HepG2 (cell line): ENCODE data around the gene MBTPS1. TPM values are rescaled to one million over a fixed set of nuclear protein-coding genes. Genes with fewer than 3 reads are reported as not detected.

ENCODE experiments used
- ATAC-seq: fragments of 200-7000 bp; cut with Tn5 transposase; 3 replicates; pipeline ENCODE4 v1.9.1; 2020; ENCODE audit warnings: mild to moderate bottlenecking, moderate library complexity
- BruUV-seq: library from RNA; stranded (reverse); fragments of 400-500 nt; replicated peaks from 2 replicates; lab custom pipeline; 2021; lab: Mats Ljungman, UMichigan
- CTCF ChIA-PET: fragments of 300-600 bp; formaldehyde crosslinking; extraction: SDS; loops from one replicate; lab custom pipeline; 2021; ENCODE audit warnings: low total read pairs, inconsistent platforms, low intra/inter-chr PET ratio; lab: Yijun Ruan, JAX
- POLR2A ChIA-PET: fragments of 350-600 bp; sonication (Branson Sonifier 250); formaldehyde crosslinking; loops from one replicate; lab custom pipeline; 2020; ENCODE audit warnings: antibody characterized with exemption, inconsistent platforms; lab: Yijun Ruan, JAX
- DNase-seq: peaks from one replicate; pipeline ENCODE4 v3.0.0-alpha.2; 2015; ENCODE audit warnings: low spot score
- FAIRE-seq: peaks from 3 replicates; lab custom pipeline; 2011; peaks lifted over from hg19 to GRCh38; lab: Jason Lieb, UNC
- H2AFZ ChIP-seq: one replicate; pipeline ENCODE4 v1.6.1; 2011; ENCODE audit warnings: low read length, inconsistent platforms
- H3K27ac ChIP-seq: fragments of 300-600 bp; 3 replicates; pipeline ENCODE4 v1.8.0; 2011; ENCODE audit warnings: mixed run types, mild to moderate bottlenecking, mixed read lengths, low read length, inconsistent platforms; ENCODE audit not compliant: insufficient read depth; ENCODE audit errors: extremely low read length
- H3K27me3 ChIP-seq, 2 experiments: fragments of 200-600 bp in 1 of 2; 2 replicates in 1 of 2; 3 replicates in 1 of 2; pipeline versions ENCODE4 v1.6.0 to v1.8.0; 2011; ENCODE audit warnings: low read length in 2 of 2, mild to moderate bottlenecking in 2 of 2, moderate library complexity in 2 of 2, inconsistent platforms in 1 of 2; ENCODE audit not compliant: insufficient read depth in 2 of 2, control insufficient read depth in 1 of 2
- H3K36me3 ChIP-seq, 2 experiments: fragments of 200-600 bp in 1 of 2; replicated peaks in 1 of 2; 2 replicates in 1 of 2; 3 replicates in 1 of 2; pipeline versions ENCODE4 v1.5.1 to v1.8.0; 2011; ENCODE audit warnings: low read length in 2 of 2, inconsistent platforms in 1 of 2; ENCODE audit not compliant: insufficient read depth in 2 of 2, control insufficient read depth in 1 of 2
- H3K4me1 ChIP-seq: 2 replicates; pipeline ENCODE4 v1.5.1; 2012; ENCODE audit warnings: low read length, inconsistent platforms; ENCODE audit not compliant: insufficient read depth
- H3K4me2 ChIP-seq: 2 replicates; pipeline ENCODE4 v1.6.0; 2011; ENCODE audit warnings: low read depth, low read length, inconsistent platforms
- H3K4me3 ChIP-seq, 3 experiments: fragments of 200-600 bp in 1 of 3; sonication (generic), shearing (Covaris generic) in 1 of 3; replicated peaks in 1 of 3; 2 replicates each; pipeline ENCODE4 v1.5.1; 2011 to 2016; ENCODE audit warnings: low read length in 3 of 3, inconsistent platforms in 2 of 3, low read depth in 2 of 3, mild to moderate bottlenecking in 2 of 3, control low read depth in 1 of 3, mixed read lengths in 1 of 3; ENCODE audit not compliant: insufficient read depth in 1 of 3
- H3K79me2 ChIP-seq: one replicate; pipeline ENCODE4 v1.6.1; 2011; ENCODE audit warnings: low read length, inconsistent platforms; ENCODE audit not compliant: insufficient read depth
- H3K9ac ChIP-seq: 2 replicates; pipeline ENCODE4 v1.6.0; 2011; ENCODE audit warnings: mild to moderate bottlenecking, low read depth, low read length, inconsistent platforms; ENCODE audit not compliant: insufficient read depth
- H3K9me3 ChIP-seq: 2 replicates; pipeline ENCODE4 v1.5.1; 2012; ENCODE audit warnings: mild to moderate bottlenecking, low read length
- H4K20me1 ChIP-seq: 2 replicates; pipeline ENCODE4 v1.6.0; 2011; ENCODE audit warnings: inconsistent platforms, mild to moderate bottlenecking, low read length, moderate library complexity; ENCODE audit not compliant: insufficient read depth
- CHD4 ChIP-seq: fragments of 200-600 bp; sonication (generic); IDR thresholded peaks from 2 replicates; pipeline ENCODE4 v1.7.0; 2017; ENCODE audit warnings: mild to moderate bottlenecking, low read length, borderline replicate concordance
- DNMT1 ChIP-seq: sonication (generic); formaldehyde crosslinking; IDR thresholded peaks from 2 replicates; pipeline ENCODE4 v1.5.1; 2020; ENCODE audit warnings: mild to moderate bottlenecking, missing genetic modification reagents
- SIX4 ChIP-seq: sonication (generic); formaldehyde crosslinking; IDR thresholded peaks from 2 replicates; pipeline ENCODE4 v1.4.0; 2020; ENCODE audit warnings: missing genetic modification reagents
- ZNF720 ChIP-seq: sonication (generic); formaldehyde crosslinking; IDR thresholded peaks from 2 replicates; pipeline ENCODE4 v1.4.0; 2020; ENCODE audit warnings: missing genetic modification reagents
- ZSCAN25 ChIP-seq: sonication (generic); formaldehyde crosslinking; IDR thresholded peaks from 2 replicates; pipeline ENCODE4 v1.8.0; 2022; ENCODE audit warnings: mild to moderate bottlenecking, missing genetic modification reagents
- WGBS: methylation state at CpG from one replicate; pipeline ENCODE4 v1.1.6; 2017; ENCODE audit warnings: low lambda C conversion rate; 5-methylcytosine and 5-hydroxymethylcytosine counted together
- in situ Hi-C: cut with HindIII; loops from 2 replicates; pipeline ENCODE4 v1.10.0; 2017; ENCODE audit warnings: low pct_unique_long_range_greater_than_20kb; ENCODE audit not compliant: extremely low pct_ligation_motif_present
- intact Hi-C: fragments of 100-400 bp; cut with micrococcal nuclease; formaldehyde crosslinking; loops from one replicate; pipeline ENCODE4 v1.10.0; 2022; ENCODE audit not compliant: unreplicated experiment
- polyA plus RNA-seq, 8 experiments: library from polyadenylated mRNA; depleted of rRNA in 3 of 8; stranded (reverse) in 7 of 8; unstranded in 1 of 8; fragments of >200 nt; fragmentation: Illumina TruSeq in 4 of 8; extraction: Trizol in 4 of 8; gene quantifications; 2 replicates each; pipeline versions ENCODE4 v1.2.1 to v1.2.3, GENCODE V29; 2011 to 2016; ENCODE audit warnings: low read depth in 4 of 8, missing spikeins in 1 of 8, mixed read lengths in 1 of 8; ENCODE audit not compliant: insufficient read depth in 1 of 8
- total RNA-seq, 5 experiments: library from RNA; depleted of rRNA; stranded (reverse); fragments of >200 nt; fragmentation: Illumina TruSeq; extraction: Trizol; gene quantifications; 2 replicates each; pipeline ENCODE4 v1.2.3, GENCODE V29; 2016; ENCODE audit warnings: low read depth in 1 of 5
- TF ChIP-seq, protein P1 (sequence below): sonication (generic); formaldehyde crosslinking; IDR thresholded peaks from 2 replicates; pipeline ENCODE4 v1.5.0; 2020; ENCODE audit warnings: missing genetic modification reagents

The MBTPS1 gene
- total and polyA plus RNA-seq, 2 of the 13 experiments (the other 11 are each of a cell fraction or from before 2014, with no cell fraction given), result 56.7 to 91.3 TPM

DNA sequence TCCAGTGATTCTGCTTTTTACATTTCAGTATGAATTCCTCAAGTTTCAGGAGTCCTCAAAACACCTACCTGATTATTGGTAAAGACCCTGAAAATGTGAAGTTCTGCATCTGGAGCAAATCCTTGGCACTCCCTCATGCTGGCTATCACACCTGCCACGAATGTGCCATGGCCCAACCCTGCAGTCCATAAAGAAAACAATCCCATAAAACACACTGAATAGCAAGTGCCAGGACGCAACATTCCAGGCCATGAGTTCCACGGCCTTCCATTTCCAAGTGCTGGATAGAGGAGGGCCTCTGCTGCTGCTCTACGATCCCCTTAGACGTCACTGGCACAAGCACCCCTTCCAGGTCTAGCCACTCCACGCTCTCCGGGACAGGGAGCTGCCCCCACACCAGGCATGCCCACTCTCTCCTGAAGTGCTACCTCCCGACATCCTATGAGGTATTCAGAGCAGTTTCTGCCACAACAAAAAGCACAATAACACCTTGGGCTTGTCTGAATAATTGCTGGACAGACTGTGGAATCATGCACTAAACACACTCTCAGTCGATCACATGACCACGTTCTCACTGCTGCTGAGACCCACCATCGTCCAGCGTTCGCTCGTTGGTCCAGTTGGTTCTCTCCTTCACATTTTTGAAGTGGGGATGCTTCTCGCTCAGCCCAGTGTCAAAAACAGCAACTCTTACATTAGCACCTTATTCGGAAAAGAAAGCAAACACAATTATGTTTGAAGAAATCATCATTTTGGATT lies 23.4 kb downstream of the MBTPS1 start (continued):
- TF ChIP-seq CHD4 (no peak), ZSCAN25 (CRISPR knock-in tag) (no peak), ZNF720 (CRISPR knock-in tag) (no peak), SIX4 (CRISPR knock-in tag) (no peak)
- TF ChIP-seq, protein P1, sequence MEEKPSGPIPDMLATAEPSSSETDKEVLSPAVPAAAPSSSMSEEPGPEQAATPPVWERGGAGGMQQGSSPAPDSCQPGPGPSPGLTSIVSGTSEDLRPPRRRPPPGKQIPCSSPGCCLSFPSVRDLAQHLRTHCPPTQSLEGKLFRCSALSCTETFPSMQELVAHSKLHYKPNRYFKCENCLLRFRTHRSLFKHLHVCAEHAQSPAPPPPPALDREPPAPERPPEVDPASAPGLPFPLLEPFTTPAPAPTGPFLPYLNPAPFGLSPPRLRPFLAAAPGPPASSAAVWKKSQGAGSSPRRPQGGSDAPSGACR (CRISPR knock-in tag), result no peak
- TF ChIP-seq, all 625 proteins: peak for 0

DNA sequence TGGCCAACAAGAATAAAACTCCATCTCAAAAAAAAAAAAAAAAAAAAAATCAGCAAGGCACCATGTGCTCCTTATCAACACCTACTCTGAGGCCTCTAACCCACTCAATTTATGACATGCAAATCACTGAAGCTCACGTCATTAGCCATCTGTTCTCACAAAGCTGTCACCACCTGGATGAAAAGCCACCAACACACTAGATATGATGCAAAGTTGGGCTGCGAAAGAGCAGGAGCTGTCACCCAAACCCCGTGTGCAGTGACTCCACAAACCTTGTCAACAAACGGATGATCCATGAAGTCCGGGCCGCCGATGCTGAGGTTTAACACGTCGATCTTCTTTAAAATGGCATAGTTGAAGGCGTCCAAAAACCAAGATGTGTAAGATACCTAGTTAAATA lies 25.3 kb downstream of the MBTPS1 start:
- no TSS peak for BruUV-seq
- intact Hi-C loops, result no loop called here
- no peak overlapping the region for H2AFZ ChIP-seq
- CTCF ChIA-PET, result no interaction called here
- H3K9me3 ChIP-seq, result no peaks in the 10 kb centered on the region
- H3K27me3 ChIP-seq, result no peaks in the 10 kb centered on the region
- H3K4me1 ChIP-seq, result peaks cover 5% of the 10 kb centered on the region
- H3K4me3 ChIP-seq, result no peak overlapping the region
- DNase-seq, result no peak
- TF ChIP-seq DNMT1, result no peak
- TF ChIP-seq, all 625 proteins: peak for 0
- ATAC-seq, result no peak
- in situ Hi-C loops, result no loop called here
- WGBS, result 96% methylated on average over 10 of the region's 10 CpGs
- peaks cover 12% of the 10 kb centered on the region for H4K20me1 ChIP-seq
- peaks cover 41 to 90% of the 10 kb centered on the region in 2 experiments for H3K36me3 ChIP-seq
- H3K4me2 ChIP-seq, result no peak overlapping the region
- no peak for FAIRE-seq
- H3K9ac ChIP-seq, result no peak overlapping the region
- POLR2A ChIA-PET, result interaction anchor here (0.9 to 1.1 kb wide), 2 partner anchors 25 to 48 kb away, joined by 3 to 4 read pairs; partner anchors contain the start of gene MBTPS1
- H3K27ac ChIP-seq, result no peak overlapping the region
- H3K79me2 ChIP-seq, result no peaks in the 10 kb centered on the region
